ENCODE results near the gene FGR.

Gene FGR

DNA sequence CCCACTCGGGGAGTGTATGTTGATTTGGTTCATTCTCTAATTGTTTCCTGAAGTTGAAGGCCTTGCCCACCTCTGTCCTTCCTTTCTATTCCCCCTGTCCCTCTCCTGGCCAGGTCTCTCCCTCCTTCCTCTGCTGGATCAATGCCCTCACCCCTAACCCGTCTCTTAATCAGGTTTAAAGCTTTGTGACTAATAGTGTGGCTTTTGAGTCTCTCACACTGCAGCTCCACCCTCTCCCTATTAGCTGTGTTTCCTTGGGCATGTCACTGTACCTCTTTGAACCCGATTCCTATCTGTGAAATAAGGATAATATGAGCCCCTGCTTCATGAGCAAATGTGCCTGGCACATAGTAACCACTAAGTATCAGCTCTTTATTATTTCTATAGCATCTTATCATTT, 51.5 kb downstream of the FGR start:
- no peaks in the 10 kb centered on the region for H3K27me3 ChIP-seq (ENCODE audit: control insufficient read depth in 1 of 2, insufficient read depth in 2 of 2, low read length in 2 of 2)
- peaks cover 27% of the 10 kb centered on the region for H3K4me1 ChIP-seq (ENCODE audit: insufficient read depth, low read length)
- H3K9ac ChIP-seq (ENCODE audit: low read length), result no peak overlapping the region
- H3K4me3 ChIP-seq (ENCODE audit: low read depth in 1 of 2, low read length in 2 of 2), result no peak overlapping the region
- no peak overlapping the region for H3K27ac ChIP-seq (ENCODE audit: low read depth, low read length)
- peaks cover 13% of the 10 kb centered on the region for H3K36me3 ChIP-seq (ENCODE audit: insufficient read depth, low read length)
- no peaks in the 10 kb centered on the region for H3K9me3 ChIP-seq (ENCODE audit: low read length)

DNA sequence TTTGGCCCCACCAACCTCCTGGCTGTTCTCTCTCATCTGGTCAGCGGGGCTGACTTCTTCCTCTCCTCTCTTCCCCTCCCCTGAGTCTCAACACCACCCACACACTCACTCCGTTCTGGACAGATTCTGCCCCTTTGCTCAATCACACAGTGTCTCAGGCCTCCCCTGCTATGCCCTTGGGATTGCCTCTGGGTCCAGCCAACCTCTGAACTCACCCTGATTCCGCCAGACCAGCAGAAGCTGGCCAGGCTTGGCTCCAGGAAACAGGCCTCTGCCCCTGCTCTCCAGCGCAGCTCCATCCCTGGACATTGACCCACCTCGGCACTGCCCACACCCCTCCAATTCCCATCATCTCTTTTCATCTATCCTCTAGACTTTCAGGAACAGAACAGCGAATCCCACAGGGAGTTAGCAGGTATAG, 53.2 kb downstream of the FGR start:
- Histone ChIP-seq H3K27me3 (ENCODE audit: control insufficient read depth in 1 of 2, insufficient read depth in 2 of 2, low read length in 2 of 2) (no peaks in the 10 kb centered on the region), H3K27ac (ENCODE audit: low read depth, low read length) (no peak overlapping the region), H3K9ac (ENCODE audit: low read length) (no peak overlapping the region)

DNA sequence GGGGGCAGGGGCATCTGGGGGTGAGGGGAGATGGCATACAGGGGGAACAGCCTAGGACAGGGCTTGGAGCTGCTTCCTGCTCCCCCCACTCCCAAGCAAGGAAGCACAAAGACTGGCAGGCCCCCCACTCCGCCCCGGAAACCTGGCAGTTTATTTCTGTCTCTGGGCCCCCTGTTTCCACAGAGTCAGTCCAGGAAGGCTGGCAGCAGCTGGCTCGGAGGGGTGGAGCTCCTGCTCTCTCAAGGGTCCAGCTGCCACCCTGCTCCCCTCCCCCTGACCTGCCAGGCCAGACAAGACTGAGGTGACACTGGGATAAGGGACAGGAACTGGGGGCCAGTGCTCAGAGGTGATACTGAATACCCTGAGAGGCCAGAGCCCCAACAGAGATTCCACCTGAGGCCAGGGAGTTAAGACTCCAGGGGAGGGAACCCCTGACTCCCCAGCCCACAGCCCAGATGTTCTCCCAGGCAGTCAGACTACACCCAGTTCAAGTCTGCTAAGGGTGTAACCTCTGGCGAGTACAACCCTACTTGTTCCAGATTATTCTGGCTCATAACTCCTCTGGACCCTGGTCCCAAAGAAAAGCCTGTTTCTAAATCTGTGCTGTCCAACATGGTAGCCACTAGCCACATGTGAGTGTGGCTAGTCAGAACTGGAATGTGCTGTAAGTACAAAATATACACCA, 57.3 kb downstream of the FGR start:
- Histone ChIP-seq H3K27ac (ENCODE audit: low read depth, low read length) (peak overlapping the region; percentile 93), H3K36me3 (ENCODE audit: insufficient read depth, low read length) (no peaks in the 10 kb centered on the region), H3K4me3 (ENCODE audit: low read depth in 1 of 2, low read length in 2 of 2) (no peak overlapping the region), H3K4me1 (ENCODE audit: insufficient read depth, low read length) (peaks cover 52% of the 10 kb centered on the region), H3K9me3 (ENCODE audit: low read length) (no peaks in the 10 kb centered on the region), H3K9ac (ENCODE audit: low read length) (no peak overlapping the region), H3K27me3 (ENCODE audit: control insufficient read depth in 1 of 2, insufficient read depth in 2 of 2, low read length in 2 of 2) (no peaks in the 10 kb centered on the region)

More for the DNA sequence above, 53.2 kb downstream of the FGR start:
- H3K4me1 ChIP-seq (ENCODE audit: insufficient read depth, low read length), result peaks cover 23% of the 10 kb centered on the region
- H3K4me3 ChIP-seq (ENCODE audit: low read depth in 1 of 2, low read length in 2 of 2), result no peak overlapping the region
- H3K9me3 ChIP-seq (ENCODE audit: low read length), result no peaks in the 10 kb centered on the region
- no peaks in the 10 kb centered on the region for H3K36me3 ChIP-seq (ENCODE audit: insufficient read depth, low read length)

DNA sequence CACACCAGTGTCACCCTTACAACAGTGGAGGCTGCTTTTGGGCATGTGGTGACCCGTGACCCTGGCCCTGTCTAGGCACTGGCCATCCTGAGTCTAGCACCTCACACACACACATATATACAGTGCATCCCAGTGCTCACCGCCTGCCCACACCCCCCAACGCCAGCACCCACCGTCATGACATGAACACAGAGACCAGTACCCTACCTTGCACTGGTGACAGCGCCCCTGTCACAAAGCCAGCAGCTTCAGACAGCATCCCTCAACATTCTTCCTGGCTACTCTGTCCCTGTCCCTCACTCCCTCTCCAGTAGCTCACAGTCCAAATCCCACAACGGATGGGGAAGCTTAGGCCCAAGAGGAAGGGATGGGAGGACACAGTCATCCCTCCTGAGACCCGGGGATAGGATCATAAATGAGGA, 58.2 kb downstream of the FGR start:
- no peaks in the 10 kb centered on the region for H3K36me3 ChIP-seq (ENCODE audit: insufficient read depth, low read length)
- H3K4me1 ChIP-seq (ENCODE audit: insufficient read depth, low read length), result peaks cover 56% of the 10 kb centered on the region
- H3K27me3 ChIP-seq (ENCODE audit: control insufficient read depth in 1 of 2, insufficient read depth in 2 of 2, low read length in 2 of 2), result no peaks in the 10 kb centered on the region
- no peaks in the 10 kb centered on the region for H3K9me3 ChIP-seq (ENCODE audit: low read length)
- H3K9ac ChIP-seq (ENCODE audit: low read length), result peak overlapping the region; percentile 54
- H3K4me3 ChIP-seq (ENCODE audit: low read depth in 1 of 2, low read length in 2 of 2), result no peak overlapping the region
- H3K27ac ChIP-seq (ENCODE audit: low read depth, low read length), result peak overlapping the region; percentile 93

DNA sequence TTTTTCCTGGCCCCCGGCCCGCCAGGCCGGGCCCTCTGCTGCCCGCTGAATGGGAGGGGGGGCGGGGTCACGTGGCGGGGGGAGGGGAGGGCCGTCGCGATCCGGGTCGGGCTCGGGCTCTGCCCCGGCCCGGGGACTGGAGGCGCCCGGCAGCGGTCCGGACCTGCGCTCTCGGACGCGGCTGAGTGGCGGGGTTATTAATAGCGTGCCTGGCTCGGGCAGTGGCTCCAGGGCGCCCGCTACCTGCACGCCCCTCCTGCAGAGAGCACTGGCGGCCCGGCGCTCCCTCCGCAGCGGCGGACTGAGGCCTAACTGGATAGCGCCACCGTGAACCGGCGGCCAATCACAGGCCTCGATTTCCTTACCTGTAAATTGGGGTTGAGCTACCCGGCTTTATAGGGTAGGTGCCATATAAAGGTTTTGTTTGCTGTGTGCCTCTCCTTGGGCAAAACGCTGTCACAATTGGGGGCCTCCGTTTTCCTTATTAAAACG, 59.1 kb downstream of the FGR start:
- Histone ChIP-seq H3K36me3 (ENCODE audit: insufficient read depth, low read length) (no peaks in the 10 kb centered on the region), H3K9ac (ENCODE audit: low read length) (peak overlapping the region; percentile 54), H3K4me1 (ENCODE audit: insufficient read depth, low read length) (peaks cover 60% of the 10 kb centered on the region), H3K4me3 (ENCODE audit: low read depth in 1 of 2, low read length in 2 of 2) (peak overlapping the region; percentile 29 to 46), H3K27me3 (ENCODE audit: control insufficient read depth in 1 of 2, insufficient read depth in 2 of 2, low read length in 2 of 2) (no peaks in the 10 kb centered on the region), H3K27ac (ENCODE audit: low read depth, low read length) (peak overlapping the region; percentile 93), H3K9me3 (ENCODE audit: low read length) (no peaks in the 10 kb centered on the region)

DNA sequence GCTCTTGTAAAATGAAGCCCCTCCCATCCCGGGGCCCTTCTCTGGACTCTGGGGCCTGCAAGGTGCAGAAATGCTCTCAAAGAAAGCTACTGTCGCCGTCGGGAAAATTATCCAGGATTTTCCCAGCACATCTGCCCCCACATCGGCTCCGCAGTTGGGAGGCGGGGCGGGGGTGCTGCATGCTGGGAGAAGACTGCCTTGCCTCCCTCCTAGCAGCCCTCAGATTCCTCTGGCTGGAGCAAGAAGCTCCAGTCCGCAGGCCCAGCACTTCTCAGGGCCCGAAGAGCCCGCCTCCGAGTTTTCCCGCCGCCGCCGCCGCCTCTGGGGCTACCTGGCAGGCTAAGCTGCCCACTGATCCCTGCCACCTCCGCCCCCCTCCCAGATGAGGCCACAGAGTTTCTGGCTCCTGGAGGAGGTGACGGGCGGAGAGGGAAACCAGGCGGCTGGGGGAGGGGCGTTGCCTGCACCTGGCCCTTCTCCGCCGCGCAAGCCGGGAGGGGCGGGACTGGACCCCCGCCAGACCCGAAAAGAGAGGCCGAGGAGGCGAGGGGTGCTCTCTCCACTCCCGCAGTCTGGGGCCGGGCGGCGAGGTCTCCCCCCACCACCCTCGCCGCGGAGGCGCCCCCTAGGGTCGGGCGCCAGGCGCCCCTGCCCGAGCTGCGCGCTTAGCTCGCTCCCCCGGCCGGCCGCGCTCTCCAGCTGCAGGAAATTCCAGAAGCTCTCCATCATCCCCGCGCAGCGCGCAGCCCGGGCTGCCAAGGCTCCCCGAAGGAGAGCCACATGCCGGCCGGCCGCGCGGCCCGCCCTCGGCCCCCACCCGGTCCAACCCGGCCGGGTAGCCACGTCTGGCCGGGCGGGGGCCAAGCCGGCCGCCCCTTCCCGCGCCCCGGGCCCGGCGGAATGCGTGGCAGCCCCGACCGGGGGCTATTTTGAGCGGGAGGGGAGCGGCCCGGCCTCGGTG, 59.8 kb downstream of the FGR start:
- no peaks in the 10 kb centered on the region for H3K9me3 ChIP-seq (ENCODE audit: low read length)
- peak overlapping the region; percentile 94 for H3K27ac ChIP-seq (ENCODE audit: low read depth, low read length)
- peak overlapping the region; percentile 22 for H3K9ac ChIP-seq (ENCODE audit: low read length)
- peak overlapping the region; percentile 41 to 49 for H3K4me3 ChIP-seq (ENCODE audit: low read depth in 1 of 2, low read length in 2 of 2)
- no peaks in the 10 kb centered on the region for H3K27me3 ChIP-seq (ENCODE audit: control insufficient read depth in 1 of 2, insufficient read depth in 2 of 2, low read length in 2 of 2)
- H3K4me1 ChIP-seq (ENCODE audit: insufficient read depth, low read length), result peaks cover 67% of the 10 kb centered on the region
- H3K36me3 ChIP-seq (ENCODE audit: insufficient read depth, low read length), result no peaks in the 10 kb centered on the region

DNA sequence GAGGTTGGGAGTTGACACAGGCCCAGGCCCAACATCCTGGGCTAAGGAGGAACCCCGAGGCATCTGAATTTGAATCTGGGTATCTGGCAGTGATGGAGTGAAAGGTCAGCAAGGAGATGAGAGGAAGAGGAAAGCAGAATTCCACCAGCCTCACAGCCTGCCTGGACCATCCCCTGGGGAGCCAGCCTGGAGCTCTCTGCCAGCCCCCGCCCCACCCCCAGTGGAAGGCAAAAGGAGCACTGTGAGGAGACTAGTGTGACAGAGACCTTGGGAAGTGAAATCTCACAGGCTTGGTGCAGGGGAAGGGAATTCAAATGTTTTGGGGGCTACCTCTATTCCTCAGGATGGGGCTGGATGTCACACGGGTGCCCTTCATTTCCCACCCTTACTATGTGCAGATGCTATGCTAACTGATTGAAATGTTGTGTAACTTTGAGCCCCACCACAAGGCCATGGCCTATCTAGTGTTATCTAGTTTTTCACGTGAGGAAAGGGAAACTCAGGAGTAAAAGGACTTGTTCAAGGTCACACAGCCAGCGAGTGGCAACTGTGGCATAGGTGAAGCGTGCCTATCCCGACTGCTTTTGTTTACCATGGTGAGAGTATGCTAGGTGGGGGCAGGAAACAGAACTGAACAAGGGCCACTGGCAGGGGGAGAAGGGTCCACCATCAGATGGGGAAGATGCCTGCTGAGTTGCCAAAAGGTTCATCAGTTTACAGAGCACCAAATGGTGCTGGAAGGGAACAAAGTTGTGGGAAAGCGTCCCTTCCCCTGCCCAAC, 60.8 kb downstream of the FGR start:
- Histone ChIP-seq H3K4me1 (ENCODE audit: insufficient read depth, low read length) (peaks cover 77% of the 10 kb centered on the region), H3K9ac (ENCODE audit: low read length) (peak overlapping the region; percentile 22), H3K36me3 (ENCODE audit: insufficient read depth, low read length) (no peaks in the 10 kb centered on the region)

DNA sequence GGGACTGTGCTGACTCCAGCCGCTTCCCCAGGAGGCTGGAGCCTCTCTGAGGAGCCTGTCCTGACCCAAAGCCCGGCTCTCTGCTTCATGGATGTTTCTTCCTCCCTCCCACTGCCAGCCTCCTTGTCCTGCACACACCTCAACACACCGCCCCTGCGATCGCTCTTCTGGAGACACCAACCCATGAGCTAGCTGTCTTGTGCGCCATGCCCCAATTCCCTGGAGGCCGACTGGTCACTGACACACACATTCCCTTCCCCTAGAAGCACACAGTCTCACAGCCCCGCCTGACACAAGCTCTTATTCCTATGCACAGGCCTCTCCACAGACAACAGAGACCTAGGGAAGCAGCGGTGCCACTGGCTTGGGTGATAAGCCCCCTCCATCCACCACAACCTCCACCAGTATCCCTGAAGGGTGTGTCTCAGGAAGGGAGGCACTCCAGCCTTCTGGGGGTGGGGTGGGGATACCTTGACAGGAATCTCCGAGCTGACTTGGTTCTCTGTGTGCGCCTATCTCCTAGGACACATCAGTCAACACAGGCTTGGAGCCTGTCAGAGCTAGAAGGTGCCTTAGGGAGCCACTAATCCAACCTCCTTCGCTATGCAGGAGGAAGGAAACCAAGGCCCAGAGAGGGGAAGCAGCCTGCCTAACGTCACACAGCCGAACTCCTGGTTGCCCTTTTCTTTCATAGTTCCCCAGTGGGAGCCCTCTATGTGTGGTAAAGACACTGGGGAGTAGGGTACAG, 62.1 kb downstream of the FGR start:
- no peaks in the 10 kb centered on the region for H3K36me3 ChIP-seq (ENCODE audit: insufficient read depth, low read length)
- peak overlapping the region; percentile 94 for H3K27ac ChIP-seq (ENCODE audit: low read depth, low read length)
- peaks cover 86% of the 10 kb centered on the region for H3K4me1 ChIP-seq (ENCODE audit: insufficient read depth, low read length)
- no peaks in the 10 kb centered on the region for H3K27me3 ChIP-seq (ENCODE audit: control insufficient read depth in 1 of 2, insufficient read depth in 2 of 2, low read length in 2 of 2)
- peak overlapping the region; percentile 42 for H3K9ac ChIP-seq (ENCODE audit: low read length)
- H3K4me3 ChIP-seq (ENCODE audit: low read depth in 1 of 2, low read length in 2 of 2), result peak overlapping the region in 1 of 2 donors; percentile 32
- H3K9me3 ChIP-seq (ENCODE audit: low read length), result no peaks in the 10 kb centered on the region

More for the DNA sequence above, 60.8 kb downstream of the FGR start:
- Histone ChIP-seq H3K9me3 (ENCODE audit: low read length) (no peaks in the 10 kb centered on the region), H3K27me3 (ENCODE audit: control insufficient read depth in 1 of 2, insufficient read depth in 2 of 2, low read length in 2 of 2) (no peaks in the 10 kb centered on the region), H3K4me3 (ENCODE audit: low read depth in 1 of 2, low read length in 2 of 2) (peak overlapping the region in 1 of 2 donors; percentile 49), H3K27ac (ENCODE audit: low read depth, low read length) (peak overlapping the region; percentile 94)

DNA sequence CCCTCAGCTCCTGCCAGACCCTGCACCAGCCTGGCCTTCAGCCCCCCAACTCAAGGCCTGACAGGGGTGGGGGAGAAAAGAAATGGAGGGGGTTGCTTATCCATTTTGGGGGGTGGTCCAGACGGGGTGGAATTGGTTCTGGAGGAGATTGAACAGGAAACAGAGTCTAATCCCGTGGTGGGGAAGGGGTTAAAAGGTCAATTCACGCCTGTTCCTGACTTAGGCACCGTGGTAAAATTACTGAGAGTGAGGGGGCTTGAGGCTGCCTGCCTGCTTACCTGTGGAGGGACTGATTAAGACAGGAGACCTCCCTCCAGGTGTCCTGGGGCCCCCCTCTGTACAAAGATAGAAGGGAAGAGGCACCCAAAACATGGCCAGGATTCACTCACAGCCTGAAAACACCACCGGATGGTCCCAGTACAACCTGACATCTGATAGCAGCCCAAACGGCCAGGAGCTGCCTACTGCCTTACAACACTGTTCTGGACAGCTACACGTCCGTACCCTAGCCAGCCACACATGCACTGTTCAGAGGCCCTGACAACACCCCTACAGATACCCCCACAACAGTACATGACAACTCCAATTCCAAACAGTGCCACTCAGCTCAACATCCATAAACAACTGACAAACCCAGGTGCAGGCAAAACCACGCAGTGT, 62.8 kb downstream of the FGR start:
- Histone ChIP-seq H3K27ac (ENCODE audit: low read depth, low read length) (peak overlapping the region; percentile 94), H3K9ac (ENCODE audit: low read length) (peak overlapping the region; percentile 42)

DNA sequence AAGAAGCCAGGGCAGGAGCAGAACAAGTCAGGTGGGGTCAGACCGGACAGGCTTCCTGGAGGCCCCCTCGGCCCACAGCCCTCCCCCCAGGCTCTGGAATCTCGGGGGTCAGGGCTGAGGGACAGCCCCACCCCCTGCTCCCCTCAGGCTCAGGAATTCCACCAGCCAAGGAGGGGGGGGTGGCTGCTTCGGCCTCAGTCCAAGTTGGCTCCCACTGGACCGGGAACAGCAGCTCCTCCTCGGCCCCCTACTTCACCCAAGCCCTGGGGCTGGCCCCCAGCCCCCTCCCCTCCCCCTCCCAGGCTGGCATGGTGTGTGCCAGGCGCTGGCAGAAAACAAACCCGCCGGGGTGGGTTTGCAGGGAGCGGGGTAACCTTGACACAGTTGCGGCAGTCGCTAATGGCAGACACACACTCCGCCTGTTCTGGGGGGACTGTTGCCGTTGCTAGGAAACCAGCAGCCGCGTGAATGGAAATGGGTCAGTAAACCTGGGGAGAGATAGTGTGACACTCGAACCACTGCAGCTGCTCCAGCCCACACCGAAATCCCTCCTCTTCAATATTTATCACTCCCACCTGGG, 63.5 kb downstream of the FGR start:
- H3K36me3 ChIP-seq (ENCODE audit: insufficient read depth, low read length), result no peaks in the 10 kb centered on the region
- no peaks in the 10 kb centered on the region for H3K9me3 ChIP-seq (ENCODE audit: low read length)
- H3K27me3 ChIP-seq (ENCODE audit: control insufficient read depth in 1 of 2, insufficient read depth in 2 of 2, low read length in 2 of 2), result no peaks in the 10 kb centered on the region
- H3K4me1 ChIP-seq (ENCODE audit: insufficient read depth, low read length), result peaks cover 86% of the 10 kb centered on the region
- peak overlapping the region; percentile 94 for H3K27ac ChIP-seq (ENCODE audit: low read depth, low read length)
- peak overlapping the region; percentile 4 to 32 for H3K4me3 ChIP-seq (ENCODE audit: low read depth in 1 of 2, low read length in 2 of 2)
- peak overlapping the region; percentile 42 for H3K9ac ChIP-seq (ENCODE audit: low read length)

More for the DNA sequence above, 62.8 kb downstream of the FGR start:
- Histone ChIP-seq H3K27me3 (ENCODE audit: control insufficient read depth in 1 of 2, insufficient read depth in 2 of 2, low read length in 2 of 2) (no peaks in the 10 kb centered on the region), H3K36me3 (ENCODE audit: insufficient read depth, low read length) (no peaks in the 10 kb centered on the region), H3K4me1 (ENCODE audit: insufficient read depth, low read length) (peaks cover 86% of the 10 kb centered on the region), H3K9me3 (ENCODE audit: low read length) (no peaks in the 10 kb centered on the region), H3K4me3 (ENCODE audit: low read depth in 1 of 2, low read length in 2 of 2) (peak overlapping the region in 1 of 2 donors; percentile 32)

Measured in muscle layer of colon (tissue), 2 donors.